Measurements from ENCODE around the gene FNBP1. TPM values are rescaled to one million over a fixed set of nuclear protein-coding genes. Genes with fewer than 3 reads are reported as not detected.

Gene FNBP1
- total RNA-seq, 1 donor = 44.4 TPM

DNA sequence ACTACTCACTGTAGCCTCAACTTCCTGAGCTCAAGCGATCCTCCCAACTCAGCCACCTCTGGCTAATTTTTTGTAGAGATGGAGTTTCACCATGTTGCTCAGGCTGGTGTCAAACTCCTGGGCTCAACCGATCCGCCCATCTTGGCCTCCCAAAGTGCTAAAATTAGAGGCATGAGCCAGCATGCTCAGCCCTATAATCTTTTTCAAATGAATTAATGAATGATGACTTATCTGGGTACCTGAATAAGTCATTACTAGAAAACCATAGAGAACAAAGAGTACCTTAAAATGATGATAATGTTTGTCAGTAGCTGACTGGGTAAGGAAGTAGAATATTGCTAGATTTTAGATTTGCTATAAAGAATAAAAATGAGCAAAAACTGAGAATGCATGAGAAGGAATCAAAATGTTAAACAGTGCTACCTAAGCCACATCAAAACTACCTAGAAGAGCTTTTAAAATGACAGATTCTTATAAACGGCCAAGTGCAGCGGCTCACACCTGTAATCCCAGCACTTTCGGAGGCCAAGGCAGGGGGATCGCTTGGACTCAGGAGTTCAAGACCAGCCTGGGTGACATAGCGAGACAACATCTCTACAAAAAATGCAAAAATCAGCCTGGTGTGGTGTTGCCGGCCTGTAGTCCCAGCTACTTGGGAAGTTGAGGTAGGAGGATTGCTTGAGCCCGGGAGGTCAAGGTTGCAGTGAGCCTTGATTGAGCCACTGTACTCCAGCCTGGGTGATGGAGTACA lies 13.6 kb downstream of the FNBP1 start:
- no peak for DNase-seq (ENCODE audit: low read depth)
- H3K4me3 ChIP-seq (ENCODE audit: low read depth, low read length) = no peak overlapping the region
- TF ChIP-seq, protein P1, sequence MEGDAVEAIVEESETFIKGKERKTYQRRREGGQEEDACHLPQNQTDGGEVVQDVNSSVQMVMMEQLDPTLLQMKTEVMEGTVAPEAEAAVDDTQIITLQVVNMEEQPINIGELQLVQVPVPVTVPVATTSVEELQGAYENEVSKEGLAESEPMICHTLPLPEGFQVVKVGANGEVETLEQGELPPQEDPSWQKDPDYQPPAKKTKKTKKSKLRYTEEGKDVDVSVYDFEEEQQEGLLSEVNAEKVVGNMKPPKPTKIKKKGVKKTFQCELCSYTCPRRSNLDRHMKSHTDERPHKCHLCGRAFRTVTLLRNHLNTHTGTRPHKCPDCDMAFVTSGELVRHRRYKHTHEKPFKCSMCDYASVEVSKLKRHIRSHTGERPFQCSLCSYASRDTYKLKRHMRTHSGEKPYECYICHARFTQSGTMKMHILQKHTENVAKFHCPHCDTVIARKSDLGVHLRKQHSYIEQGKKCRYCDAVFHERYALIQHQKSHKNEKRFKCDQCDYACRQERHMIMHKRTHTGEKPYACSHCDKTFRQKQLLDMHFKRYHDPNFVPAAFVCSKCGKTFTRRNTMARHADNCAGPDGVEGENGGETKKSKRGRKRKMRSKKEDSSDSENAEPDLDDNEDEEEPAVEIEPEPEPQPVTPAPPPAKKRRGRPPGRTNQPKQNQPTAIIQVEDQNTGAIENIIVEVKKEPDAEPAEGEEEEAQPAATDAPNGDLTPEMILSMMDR (IDR thresholded peaks at IDR 0.05; ENCODE audit: insufficient read depth, low read length) = no peak

- DNase-seq (ENCODE audit: low read depth) = peak; percentile 72
- TF ChIP-seq, protein P1 (IDR thresholded peaks at IDR 0.05; ENCODE audit: insufficient read depth, low read length) = no peak
- H3K4me3 ChIP-seq (ENCODE audit: low read depth, low read length) = no peak overlapping the region
Measured at GRCh38 chr9:130028493-130029222, 14.3 kb downstream of the FNBP1 start.

DNA sequence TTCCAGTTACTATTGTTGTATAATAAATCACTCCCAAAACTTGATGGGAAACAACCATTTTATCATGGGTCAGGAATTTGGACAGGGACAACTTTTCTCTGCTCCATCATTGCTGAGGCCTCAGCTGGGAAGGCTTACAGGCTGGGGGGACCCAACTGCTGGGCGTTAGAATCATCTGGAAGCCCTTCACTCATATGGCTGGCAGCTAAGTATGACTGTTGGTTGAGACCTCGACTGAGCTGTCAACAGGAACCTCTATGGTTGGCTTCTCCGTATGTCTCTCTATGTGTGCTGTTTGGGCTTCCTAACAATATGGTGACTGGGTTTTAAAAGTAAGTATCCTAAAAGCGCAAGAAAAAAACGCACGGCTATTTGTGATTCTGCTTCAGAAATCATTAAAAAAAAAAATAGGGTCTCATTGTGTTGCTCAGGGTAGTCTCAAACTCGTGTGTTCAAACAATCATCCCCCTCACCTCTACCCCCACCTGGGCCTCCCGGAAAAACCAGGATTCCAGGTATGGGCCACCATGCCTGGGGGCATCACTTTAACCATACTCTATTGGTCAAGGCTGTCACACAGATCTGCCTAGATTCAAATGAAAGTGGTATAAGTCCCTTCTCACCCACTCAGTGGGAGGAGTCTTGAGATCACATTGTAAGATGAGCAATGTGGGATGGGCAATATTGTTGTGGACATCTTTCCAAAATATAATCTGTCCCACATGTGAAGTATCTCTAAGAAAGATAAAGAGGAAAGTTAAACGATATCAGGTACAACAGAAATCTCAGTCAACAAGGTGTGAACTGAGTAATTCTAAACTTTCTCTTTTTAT lies 15.2 kb downstream of the FNBP1 start:
- DNase-seq (ENCODE audit: low read depth) = peak; percentile 10
- TF ChIP-seq, protein P1 (IDR thresholded peaks at IDR 0.05; ENCODE audit: insufficient read depth, low read length) = no peak
- H3K4me3 ChIP-seq (ENCODE audit: low read depth, low read length) = no peak overlapping the region

DNA sequence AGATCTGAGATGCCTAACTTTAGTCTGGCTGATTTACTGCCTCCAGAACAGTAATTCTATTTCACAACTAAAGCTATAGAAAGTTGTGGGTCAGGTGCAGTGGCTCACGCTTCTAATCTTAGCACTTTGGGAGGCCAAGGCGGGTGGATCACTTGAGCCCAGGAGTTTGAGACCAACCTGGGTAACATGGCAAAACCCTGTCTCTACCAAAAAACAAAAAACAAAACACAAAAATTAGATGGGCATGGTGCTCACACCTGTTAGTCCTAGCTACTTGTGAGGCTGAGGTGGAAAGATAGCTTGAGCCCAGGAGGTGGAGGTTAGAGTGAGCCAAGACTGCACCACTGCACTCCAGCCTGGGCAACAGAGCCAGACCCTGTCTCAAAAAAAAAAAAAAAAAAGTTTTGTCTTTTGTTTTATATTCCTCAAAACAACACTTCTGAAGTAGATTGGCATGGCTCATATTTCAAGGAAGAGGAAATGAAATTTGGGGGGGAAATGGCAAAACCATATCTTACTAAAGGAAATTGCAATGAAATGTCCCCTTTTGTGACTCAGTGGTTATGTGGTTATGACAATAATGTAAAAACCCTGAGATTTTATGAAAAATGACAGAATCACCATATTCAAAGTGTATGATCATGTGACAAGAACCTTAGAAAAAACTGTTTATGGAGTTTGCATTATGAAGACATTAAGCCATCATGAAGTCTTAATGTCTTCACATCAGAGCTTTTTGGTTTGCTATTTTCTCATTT lies 16.2 kb downstream of the FNBP1 start:
- no peak overlapping the region for H3K4me3 ChIP-seq (ENCODE audit: low read depth, low read length)
- TF ChIP-seq, protein P1 (IDR thresholded peaks at IDR 0.05; ENCODE audit: insufficient read depth, low read length) = no peak
- DNase-seq (ENCODE audit: low read depth) = no peak

DNA sequence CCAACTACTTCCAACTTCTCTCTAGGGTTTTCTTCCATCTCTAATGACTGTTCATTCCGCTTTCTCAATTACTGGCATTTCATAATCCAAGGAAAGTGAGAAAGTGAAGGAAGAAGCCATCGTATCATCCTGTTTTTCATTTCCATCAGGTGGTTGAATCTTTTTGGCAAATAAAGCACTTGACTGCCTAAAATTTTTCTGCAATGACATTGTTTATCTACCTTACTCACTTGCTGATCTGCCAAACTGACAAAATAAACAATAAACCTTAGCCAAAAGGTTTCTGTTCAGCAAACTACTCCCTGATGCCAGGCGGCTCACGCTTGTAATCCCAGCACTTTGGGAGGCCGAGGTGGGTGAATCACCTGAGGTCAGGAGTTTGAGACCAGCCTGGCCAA lies 18.4 kb downstream of the FNBP1 start:
- H3K4me3 ChIP-seq (ENCODE audit: low read depth, low read length) = no peak overlapping the region
- TF ChIP-seq, protein P1 (IDR thresholded peaks at IDR 0.05; ENCODE audit: insufficient read depth, low read length) = no peak
- DNase-seq (ENCODE audit: low read depth) = peak; percentile 34

- TF ChIP-seq, protein P1 (IDR thresholded peaks at IDR 0.05; ENCODE audit: insufficient read depth, low read length) = no peak
- no peak overlapping the region for H3K4me3 ChIP-seq (ENCODE audit: low read depth, low read length)
- DNase-seq (ENCODE audit: low read depth) = no peak
Measured at GRCh38 chr9:130023994-130024596, 18.9 kb downstream of the FNBP1 start.
